HG02870 (cell line): ENCODE results near the gene USP48.

Experiments
- ATAC-seq: cut with Tn5 transposase; IDR thresholded peaks from one replicate; pipeline ENCODE4 v1.9.1; 2021; ENCODE audit warnings: mild to moderate bottlenecking, moderate library complexity; ENCODE audit not compliant: unreplicated experiment

The USP48 gene

GRCh38 chr1:21752186-21752585, 30.8 kb downstream of the USP48 start:
- no peak for ATAC-seq

DNA sequence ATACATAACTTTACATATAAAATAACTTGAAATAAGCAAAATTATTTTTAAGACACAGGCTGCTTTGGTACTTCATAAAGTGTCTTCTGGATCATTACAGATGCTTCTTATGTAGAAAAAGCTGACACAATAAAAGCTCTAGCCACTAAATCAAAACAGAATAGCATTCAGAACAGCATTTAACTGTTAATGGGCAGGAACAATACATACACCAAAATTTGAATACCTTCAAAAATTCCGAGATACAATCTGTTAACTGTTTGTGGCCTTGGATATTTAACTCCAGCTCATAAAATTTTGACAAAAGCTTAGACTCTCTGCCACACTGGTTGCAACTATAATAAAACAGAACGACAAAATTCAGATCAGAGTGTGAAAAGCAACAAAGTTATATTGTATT, 31.7 kb downstream of the USP48 start:
- no peak for ATAC-seq

GRCh38 chr1:21750841-21751240, 32.1 kb downstream of the USP48 start:
- no peak for ATAC-seq

GRCh38 chr1:21749859-21750468, 33.0 kb downstream of the USP48 start:
- ATAC-seq = no peak

DNA sequence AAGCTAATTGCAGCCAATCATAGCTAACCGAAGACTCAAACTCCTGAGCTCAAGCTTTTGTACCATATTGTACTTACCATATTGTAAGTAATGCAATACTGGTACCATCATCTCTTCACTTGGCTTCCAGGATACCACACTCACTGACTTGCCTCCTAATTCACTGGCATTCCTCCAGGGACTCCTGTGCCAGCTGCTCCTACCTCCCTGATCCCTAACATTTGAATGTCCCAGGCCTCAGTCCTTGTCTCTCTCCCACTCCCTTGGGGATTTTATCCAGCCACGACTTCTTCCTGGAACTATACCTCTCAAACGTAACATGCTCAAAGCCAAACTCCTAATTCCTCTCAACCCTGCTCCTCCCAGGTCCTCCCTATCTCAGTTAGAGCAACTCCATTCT, 33.8 kb downstream of the USP48 start:
- no peak for ATAC-seq

- no peak for ATAC-seq
Measured at GRCh38 chr1:21743476-21743875, 39.5 kb downstream of the USP48 start.

- no peak for ATAC-seq
Measured at GRCh38 chr1:21742578-21742977, 40.4 kb downstream of the USP48 start.

DNA sequence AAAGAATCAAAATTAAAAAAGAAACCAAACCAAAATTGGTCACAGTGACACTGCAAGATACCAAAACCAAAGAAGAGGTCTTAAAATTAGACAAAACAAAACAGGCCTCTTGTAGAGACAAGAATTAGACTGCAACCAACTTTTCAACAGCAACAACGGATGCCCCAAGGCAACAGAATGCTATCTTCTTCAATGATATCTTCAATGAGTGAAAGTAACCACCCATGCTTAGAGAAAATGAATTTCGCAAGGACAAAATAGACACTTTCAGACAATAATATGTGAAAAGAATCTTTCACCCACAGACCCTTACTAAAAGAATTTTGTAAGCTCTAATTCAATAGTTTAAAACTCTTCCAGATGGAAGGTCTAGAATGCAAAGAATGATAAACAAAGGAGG, 41.7 kb downstream of the USP48 start:
- no peak for ATAC-seq

GRCh38 chr1:21736876-21737275, 46.1 kb downstream of the USP48 start:
- ATAC-seq = no peak

- ATAC-seq = no peak
Measured at GRCh38 chr1:21736011-21736410, 46.9 kb downstream of the USP48 start.

GRCh38 chr1:21734526-21734925, 48.4 kb downstream of the USP48 start:
- ATAC-seq = no peak

DNA sequence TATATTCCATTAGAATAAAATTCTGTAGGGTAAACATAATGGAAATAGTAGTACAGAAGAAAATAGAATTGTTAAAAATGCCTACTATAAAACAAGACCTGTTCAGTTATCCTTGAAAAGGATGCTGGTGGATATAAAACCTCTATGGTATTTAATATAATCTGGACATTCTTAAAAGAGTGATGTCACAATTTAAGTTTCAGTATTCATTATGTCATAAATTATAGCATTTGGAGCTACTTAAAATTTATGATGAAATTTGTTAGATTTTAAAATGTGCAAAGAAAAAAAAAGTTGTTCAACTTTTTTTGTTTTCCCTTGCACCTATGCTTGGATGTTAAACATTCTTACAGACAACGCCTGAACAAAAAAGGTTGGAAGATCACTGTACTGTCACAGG, 50.3 kb downstream of the USP48 start:
- ATAC-seq = no peak

GRCh38 chr1:21725748-21726392, 57.1 kb downstream of the USP48 start:
- no peak for ATAC-seq

DNA sequence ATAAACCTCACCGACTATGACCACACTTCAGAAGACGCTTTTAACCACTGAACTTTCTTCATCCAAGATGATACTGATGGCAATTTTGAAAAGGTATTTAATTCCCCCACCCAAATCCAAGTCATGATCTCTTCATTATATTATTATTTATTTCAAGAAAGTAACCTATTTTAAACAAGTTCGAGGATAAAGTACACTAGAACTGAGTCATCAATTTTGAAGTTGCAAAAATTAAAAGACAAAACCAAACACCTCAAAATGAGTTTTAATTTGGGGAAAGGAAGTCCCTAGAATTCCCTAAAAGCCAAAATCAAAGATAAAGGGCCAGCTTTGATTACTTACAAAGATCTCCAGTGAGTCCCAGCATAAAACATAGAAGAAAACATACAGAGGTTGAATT, 58.4 kb downstream of the USP48 start:
- no peak for ATAC-seq

DNA sequence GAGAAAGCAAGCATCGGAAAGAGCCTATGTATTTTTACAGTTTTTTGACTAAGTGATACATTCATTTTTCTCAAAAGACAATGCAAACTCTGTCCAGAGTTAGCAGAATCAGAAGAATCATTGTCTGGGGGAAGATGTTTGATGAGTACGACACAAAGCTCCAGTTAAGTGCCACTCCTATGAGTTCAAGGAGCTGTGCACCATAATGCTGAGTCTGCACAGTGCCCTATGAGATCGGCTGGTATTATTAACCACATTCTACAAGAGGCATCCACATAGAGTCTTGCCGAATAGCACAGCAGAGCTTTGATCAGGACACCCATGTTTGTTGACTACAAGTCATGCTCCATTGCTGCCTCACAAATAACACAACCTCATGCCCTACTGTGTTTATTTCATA, 58.9 kb downstream of the USP48 start:
- no peak for ATAC-seq

GRCh38 chr1:21721295-21721985, 61.5 kb downstream of the USP48 start:
- ATAC-seq = no peak

GRCh38 chr1:21716169-21716568, 66.8 kb downstream of the USP48 start:
- ATAC-seq = no peak

GRCh38 chr1:21707891-21708290, 75.1 kb downstream of the USP48 start:
- ATAC-seq = no peak

- ATAC-seq = no peak
Measured at GRCh38 chr1:21707086-21707840, 75.7 kb downstream of the USP48 start.

DNA sequence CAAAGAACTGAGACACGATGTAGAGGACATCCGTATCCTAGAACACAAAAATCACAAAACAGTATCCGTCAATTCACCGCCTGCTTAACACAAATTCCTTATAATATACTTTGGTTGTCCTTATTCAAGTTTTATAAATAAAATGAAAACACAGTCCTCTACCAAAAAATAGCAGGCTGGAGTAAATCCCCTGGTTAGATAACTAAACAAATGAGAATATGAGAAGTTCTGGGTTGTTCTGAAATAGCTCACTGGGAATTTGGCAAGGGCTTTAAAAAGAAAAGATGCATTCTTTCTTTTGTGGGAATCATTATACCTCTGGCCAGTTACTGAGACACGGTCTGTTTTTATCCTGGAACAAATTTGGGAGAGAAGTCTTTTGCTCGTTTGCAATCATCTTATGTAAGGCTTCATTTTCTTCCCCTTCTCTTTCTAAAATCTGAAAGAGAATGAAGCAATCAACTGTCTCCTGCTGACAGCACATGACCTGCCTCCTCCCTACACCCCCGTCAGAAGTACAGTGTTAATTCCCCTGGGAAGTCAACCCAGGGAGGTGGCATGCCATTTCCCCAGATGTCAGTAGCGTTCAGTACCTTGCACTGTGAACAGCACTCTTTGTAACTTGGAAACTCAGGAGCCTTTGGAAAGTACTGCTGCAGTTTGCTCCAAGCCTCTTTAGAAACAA, 76.7 kb downstream of the USP48 start:
- ATAC-seq = no peak
